ENCODE data around the gene MYADML2.

The MYADML2 gene

DNA sequence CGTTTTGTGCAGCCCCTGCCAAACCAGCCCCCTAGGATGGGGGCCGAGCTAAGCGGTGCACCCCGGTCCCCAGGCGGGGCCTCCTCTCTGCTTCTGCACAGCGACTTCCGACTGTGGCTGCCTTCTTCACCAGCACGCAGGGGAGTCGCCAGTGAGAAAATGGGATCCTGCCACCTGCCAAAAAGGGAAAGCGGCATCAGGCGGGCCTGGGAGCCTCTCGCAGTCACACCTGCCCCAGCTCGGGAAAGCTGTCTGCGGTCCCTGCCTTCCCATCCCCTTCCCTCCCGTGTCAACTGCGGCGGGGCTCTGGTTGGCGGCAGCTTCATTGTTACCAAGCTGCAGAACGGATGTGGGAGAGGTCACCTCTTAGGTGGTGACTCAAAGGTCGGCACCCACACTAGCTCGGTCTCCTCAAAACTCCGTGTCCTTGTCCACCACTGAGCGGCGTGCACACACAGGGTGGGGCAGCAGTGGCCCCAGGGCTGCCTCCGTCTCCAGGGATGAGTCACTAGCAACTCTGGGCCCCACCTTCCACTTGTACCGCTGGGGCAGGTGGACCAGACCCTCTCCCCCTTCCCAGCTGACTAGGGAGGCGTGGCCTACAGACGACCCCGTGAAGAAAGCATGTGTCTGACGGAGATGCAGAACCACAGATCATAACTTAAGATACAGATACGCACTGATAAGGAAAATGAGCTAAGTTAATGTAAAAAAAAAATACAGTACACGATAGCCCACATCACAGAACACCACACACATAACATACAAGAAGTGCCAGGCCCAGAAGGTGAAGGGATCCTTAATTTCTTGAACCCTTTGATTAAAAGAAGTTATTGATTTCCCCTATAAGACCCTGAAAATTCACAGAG is 34.4 kb downstream of the MYADML2 start:
- no peak for DNase-seq (ENCODE audit: low read depth in 4 of 4, low spot score in 1 of 4)

DNA sequence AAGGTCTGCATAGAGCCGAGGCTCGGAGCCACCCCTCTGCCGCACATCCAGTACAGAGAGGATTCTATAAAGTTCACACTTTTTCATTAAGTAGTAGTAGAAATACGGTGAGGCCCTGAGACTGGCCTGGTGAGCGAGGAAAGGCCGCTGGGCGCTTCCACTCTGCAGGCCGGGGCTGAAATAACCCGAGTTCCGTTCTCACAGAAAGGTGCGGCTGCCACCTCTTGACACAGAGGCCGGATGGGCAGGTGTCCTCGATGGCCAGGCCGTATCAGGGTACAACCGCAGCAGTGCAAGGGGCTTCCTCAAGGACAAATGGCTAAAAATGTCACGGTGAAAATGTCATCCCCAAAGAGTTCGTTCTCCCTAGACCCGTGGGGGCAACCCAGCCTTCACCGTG is 35.1 kb downstream of the MYADML2 start:
- no peak for DNase-seq (ENCODE audit: low read depth in 4 of 4, low spot score in 1 of 4)

DNA sequence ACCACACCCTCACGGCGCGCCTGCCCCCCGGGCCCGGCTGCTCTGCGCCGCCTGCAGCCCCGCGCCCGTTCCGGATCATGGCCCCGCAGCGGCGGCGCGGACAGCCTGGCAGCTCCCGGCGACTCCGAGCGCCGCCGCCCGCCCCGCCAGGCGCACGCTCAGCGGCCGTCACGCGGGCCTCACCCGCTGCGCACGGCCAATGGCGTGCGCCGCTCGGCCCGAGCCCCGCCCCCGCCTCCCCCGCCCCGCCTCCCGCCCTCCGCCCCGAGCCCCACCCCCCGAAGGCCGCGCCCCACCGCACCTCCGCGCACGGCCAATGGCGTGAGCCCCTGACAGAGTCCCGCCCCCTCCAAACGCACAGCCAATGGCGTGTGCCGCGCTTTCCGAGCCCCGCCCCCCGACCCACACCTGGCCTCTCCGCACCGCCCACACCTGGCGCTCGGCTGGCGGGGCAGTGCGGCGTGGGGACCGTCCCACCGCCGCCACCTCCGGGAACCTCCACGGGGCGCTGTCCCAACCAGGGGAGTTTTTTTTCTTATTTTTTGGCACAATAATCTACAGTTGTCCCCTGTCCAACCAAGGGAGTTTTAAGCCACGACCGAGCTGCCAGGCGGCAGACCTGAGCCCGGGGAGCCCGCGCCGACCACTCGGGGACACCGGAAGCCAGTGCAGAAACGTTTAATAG is 35.6 kb downstream of the MYADML2 start, which contains the start of gene PCYT2:
TSS of gene PCYT2 (minus strand) at position 123 of the 685 bp plus-strand sequence. CDS start at position 79, 44 bp downstream.
- peak; percentile 75 to 92 (median 83) for DNase-seq (ENCODE audit: low read depth in 4 of 4, low spot score in 1 of 4)

DNA sequence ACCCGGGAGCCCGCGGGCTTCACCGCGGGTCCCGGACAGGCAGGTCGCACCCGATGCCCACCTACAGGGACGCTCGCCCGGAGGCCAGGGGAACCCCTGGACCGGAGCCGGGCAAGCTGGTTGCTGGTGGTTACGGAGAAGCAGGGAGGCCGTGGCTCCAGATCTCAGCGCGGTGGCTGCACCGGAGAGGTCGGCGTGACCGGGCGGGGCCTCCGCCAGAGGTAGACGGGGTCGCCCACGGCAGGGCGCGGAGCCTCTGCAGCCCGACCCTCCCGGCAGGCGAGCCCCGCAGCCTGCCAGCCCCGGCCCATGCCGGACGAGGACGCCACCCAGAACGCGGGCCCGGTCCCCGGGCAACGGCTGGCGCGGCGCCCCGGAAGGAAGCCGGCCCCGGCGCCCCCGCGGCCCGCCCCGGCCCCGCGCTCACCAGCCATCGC is 36.2 kb downstream of the MYADML2 start:
- DNase-seq (ENCODE audit: low read depth in 4 of 4, low spot score in 1 of 4): no peak

DNA sequence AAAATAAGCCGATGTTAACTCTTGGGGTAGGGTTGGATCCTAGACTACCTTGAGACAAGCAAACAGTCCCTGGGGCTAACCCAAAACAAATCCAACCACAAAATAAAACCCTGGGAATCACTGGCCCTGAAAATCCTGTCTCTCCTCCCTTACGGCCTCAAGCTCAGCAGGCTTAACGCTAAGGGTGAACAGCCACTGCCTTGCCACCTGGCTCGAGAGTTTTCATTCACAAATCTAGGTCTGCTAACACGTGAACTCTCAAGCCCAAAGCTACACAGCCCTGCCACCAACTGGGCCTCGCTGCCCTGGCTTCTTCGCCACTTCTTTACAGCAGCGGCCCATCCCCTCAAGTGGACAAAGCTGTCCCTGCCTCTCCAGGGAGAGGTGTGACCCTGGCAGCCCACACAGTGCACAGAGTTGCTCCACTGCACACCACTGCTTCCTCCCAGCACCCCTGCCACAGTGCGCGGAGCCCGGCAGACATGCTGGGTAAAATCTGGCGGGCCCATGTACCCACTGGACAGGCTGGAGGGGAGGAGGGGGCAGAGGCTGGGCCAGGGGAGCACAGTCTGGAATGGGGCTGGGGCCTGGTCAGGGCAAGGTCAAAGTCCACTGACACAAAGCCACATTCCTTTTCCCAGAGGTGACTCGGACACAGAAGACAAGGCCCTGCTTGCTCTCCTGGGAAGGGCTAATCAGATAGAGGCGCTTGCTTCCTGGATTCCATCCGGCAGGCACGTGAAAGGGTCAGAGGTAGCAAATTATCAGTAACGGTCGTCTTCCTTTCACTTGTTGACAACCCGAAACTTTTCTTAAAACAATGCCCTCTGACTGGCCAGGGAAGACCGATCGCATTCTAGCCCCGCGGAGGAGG is 36.8 kb downstream of the MYADML2 start:
- no peak for DNase-seq (ENCODE audit: low read depth in 4 of 4, low spot score in 1 of 4)

DNA sequence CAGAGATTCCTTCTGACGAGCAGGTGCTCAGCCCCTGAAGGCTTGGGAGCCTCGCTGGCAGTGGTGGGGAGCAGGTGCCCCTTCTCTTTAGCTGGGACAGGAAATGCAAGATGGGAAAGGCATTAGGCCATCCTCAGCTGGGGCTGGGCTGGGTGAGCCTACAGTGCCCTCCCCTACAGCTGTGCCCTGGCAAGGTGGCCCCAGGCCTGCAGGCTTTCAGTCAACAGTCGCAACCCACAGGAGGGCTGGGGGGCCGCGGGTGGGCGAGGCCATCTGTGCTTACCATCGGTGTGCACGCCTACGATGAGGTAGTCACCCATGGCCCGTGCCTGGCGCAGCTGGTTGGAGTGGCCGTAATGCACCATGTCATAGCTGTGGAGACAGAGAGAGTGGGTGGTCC is 37.8 kb downstream of the MYADML2 start:
- no peak for DNase-seq (ENCODE audit: low read depth in 4 of 4, low spot score in 1 of 4)

DNA sequence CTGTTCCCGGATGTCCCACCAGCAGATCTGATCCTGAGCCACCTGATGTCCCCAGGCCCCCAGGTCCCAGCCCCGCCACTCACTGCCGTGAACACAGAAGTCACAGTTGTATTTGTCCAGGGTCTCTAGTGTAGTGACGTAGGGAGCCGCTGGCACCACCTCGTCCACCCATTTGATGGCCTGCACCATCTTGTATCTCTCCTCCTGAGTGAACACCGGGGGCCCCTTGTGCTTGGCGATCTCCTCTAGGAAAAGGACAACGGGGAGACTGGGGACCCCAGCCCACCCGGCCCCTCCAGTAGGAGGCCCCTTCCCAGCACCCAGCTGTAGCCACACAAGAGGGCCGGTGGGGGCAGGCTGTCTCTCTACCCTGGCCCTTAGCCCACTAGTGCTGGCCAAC is 38.2 kb downstream of the MYADML2 start:
- DNase-seq (ENCODE audit: low read depth in 4 of 4, low spot score in 1 of 4): no peak

DNA sequence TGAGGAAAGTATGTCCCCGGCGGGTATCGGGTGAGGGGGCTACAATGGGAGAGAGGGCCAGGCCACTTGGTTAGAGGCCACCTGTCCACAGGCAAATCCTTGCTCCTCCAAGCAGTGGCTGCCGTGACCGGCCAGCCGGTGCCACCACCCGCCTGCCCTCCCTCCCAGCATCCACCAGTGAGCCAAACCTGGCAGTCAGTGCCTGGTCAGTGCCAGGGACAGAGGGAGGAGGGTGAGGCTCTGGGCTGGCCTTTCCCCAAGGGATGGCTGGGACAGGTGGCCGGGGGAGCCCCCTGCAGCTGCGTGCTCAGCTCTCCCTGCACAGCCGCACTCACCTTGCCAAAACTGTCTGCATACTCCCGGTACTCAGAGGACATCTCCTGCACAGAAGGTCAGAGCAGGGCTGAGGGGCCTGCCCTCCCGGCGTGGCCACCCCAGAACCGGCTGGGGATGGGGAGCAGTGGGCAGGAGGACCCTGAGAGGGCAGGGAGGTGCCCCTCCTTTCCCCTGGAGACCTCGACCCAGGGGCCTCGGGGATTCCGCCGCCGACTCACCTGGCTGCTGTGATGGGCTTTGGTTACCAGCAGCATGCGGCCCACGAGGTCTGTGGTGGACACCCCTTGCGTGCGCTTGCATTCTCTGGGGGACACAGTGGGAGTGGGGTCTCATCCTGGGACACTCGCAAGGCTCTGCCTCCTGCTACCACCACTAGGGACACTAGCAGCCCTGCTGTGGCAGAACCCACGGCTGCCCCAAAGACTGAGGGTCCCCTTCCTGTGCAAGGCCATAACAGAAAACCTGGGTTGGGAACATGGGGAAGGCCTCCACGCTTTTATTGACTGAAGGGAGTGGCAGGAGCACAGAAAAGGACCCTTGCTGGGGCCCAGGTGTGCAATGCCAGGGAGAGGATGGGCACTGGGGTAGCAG is 39.6 kb downstream of the MYADML2 start:
- no peak for DNase-seq (ENCODE audit: low read depth in 4 of 4, low spot score in 1 of 4)

DNA sequence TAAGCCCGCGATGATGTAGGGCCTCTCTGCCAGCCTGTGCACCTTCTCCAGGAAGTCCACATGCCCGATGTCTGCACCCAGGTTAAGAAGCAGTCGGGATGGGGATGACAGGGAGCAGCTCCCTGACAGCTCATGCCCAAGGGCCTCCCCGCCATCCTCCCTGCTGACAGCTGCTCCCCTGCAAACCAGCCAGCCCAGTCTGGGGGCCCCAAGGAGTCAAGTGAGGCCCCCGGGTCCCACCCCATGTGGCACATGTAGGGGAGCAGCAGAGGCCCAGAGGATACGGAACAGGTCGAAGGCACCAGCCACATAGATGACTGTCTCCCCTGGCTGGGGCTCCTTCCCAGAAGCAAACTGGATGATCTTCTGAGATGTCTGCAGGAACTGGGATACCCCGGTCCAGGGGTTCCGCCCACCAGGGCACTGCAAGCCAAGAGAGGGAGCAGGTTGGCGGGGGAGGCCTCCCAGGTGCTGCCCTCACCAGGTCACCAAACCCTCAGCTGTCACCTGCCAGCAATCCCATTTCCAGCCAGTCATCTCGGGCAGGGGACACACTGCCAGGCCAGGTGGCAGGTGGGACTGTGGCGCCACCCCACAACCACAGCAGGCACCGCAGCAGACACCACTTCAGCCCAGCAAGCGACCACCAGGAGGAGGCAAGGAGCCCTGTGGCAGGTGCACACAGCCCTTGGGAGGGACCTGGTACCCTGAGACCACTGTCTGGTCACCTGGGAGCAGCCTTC is 40.4 kb downstream of the MYADML2 start:
- DNase-seq (ENCODE audit: low read depth in 4 of 4, low spot score in 1 of 4): no peak

DNA sequence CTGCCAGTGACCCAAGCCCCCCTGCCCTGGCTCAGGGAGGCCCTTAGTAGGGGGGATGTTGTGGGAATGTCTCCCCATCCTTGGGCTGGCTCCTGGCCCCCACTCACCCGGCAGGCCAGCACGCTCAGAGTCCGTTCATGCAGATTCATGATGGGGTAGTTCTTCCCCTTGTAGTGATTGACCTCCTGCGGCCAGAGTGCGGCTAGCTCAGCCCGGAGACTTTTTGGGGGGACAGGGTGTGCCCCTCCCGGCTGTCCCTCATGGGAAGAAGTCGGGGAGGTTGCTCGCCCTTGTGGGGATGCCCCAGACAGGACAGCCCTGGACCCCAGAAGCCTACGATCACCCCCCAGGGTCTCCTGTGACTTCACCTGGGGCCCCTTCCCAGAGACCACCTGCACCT is 41.0 kb downstream of the MYADML2 start:
- DNase-seq (ENCODE audit: low read depth in 4 of 4, low spot score in 1 of 4): no peak

DNA sequence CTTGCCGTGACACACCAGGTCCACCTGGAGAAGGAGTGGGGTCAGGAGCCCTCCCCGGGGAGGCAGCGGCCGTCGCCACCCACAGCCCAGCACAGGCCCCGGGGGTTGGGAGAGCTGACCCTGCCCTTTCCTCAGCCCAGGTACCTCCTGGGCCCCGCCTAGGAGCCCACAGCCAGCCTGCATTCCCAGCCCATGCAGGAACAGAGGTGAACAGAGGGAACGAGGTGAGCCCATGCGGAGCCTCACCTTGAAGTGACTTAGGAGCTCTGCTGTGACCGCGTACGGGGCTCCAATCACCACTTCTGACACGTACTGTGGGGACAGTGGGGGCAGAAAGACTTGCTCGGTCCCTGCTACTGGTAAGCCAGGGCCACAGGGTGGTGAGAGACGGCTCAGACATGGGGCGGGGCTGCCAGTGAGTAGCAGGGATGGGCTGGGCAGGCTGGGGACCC is 41.6 kb downstream of the MYADML2 start:
- DNase-seq (ENCODE audit: low read depth in 4 of 4, low spot score in 1 of 4): no peak

DNA sequence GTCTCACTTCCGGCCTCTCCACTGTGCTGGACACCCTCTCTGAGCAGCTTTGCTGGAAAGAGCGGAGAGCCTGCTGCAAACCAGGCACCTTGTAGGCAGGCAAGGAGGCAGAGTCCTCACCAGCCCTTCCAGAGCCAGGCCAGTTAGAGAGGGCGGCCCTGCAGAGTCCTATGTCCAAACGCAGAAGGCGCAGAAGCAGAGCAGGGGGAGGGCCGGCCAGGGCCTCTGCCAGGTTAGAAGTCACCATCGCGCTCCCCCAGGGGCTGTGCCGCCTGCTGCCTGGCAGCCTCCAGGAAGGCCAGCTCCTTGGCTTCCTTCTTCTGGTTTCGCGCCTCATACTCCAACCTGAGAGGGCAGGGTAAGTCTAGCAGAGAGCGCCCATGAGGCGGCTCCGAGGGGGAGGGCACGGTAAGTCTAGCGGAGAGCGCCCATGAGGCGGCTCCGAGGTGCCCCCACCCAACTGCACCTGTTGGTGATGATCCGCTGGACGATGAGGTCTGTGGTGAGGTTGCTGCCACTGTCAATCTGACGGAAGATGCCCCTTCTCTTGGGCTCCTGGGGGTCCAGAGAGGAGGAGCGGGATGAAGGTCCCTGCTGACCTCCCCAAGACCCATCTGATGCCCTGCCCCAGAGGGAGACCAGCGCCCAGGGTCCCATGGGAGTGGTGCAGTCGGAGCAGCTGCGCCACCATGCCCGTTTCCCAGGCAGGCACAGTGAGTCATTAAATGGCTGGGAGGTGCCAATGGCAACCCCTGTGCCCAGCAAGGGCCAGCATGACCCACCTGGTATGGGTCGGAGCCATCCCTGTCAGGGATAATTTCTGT is 42.2 kb downstream of the MYADML2 start:
- no peak for DNase-seq (ENCODE audit: low read depth in 4 of 4, low spot score in 1 of 4)

DNA sequence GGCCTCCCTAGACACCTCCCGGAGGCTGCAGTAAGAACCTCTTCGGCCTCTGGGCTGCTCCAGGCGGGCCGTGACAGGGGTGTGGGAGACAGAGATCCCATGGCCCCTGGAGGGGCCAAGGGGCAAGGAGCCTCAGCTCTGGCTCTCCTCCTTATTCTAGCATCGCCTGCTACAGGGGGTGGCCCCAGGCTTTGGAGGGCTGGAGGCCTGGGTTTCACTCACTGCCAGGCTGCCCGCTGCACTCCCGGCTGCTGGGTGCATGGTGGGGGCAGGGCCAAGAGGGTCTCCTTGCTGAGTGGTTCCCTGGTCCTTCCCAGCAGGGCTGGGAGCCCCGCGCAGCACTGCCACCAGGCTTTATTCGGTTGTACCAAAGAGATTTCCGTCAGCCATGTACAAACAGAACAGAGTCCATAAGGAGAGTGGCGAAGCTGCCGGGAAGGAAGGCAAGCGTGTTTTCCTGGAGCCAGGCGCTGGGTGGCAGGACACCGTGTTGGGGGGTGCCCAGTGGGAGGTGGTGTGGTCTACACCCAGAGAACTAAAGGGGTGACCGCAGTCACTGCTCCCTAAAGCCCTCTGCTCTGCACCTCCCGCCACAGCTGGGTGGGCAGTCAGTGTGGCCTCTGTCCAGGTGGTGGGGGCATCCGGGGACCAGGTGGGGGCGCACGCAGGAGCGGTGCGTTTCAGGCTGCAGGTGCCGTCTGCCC is 43.0 kb downstream of the MYADML2 start:
- DNase-seq (ENCODE audit: low read depth in 4 of 4, low spot score in 1 of 4): no peak

DNA sequence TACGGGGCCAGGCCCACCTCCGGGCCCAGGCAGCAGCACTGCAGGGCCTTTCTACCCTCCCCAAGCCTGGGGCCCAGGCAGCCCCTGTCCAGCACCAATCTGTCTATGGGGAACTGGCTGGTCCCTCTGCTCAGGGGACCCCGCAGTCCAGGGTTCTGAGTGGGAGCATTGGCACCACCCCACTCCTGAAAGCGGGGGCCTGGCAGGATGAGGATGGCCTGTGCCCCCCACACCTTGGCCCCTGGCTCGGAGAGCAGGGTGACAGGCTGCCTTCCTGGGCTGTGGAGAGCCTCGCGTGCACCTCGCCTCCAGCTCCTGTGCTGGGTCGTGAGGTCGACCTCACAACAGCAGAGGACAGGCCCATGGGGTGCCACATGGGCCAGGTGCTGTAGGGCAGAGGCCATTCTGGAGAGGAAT is 43.6 kb downstream of the MYADML2 start:
- DNase-seq (ENCODE audit: low read depth in 4 of 4, low spot score in 1 of 4): no peak

DNA sequence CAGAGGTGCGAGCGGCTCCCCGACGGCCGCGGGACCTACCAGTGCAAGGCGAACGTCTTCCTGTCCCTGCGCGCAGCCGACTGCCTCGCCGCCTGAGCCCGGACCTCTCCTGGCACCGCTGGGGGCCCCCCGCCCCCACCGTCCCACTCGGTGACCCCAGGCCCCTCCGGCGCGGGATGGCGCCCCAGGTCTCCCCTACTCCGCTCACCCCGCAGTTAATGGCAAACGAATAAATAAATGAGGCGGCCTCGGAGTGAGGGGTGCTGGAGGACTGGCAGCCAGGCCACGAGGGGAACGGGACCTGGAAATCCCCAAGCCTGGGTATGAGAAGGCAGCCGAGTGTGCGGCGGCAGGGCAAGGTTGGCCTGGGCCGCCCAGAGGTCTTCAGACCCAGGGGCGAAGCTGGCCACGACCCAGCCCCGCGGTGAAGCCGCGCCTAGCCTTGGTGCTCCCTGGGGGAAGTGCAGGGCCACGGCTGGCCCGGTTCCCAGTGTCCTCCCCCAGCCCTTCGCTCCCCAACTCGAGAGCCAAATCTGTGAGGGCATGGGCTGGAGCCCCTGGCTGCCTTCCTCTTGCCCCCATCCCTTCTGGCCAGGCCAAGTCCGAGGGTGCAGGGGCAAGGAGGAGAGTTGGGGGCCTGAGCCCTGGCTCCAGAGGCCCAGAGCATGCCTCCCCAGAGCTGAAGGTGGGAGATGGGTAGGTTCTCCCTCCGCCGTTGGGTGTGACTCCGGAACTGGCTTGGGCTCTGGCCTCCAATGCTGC is 44.2 kb downstream of the MYADML2 start:
- DNase-seq (ENCODE audit: low read depth in 4 of 4, low spot score in 1 of 4): no peak

DNA sequence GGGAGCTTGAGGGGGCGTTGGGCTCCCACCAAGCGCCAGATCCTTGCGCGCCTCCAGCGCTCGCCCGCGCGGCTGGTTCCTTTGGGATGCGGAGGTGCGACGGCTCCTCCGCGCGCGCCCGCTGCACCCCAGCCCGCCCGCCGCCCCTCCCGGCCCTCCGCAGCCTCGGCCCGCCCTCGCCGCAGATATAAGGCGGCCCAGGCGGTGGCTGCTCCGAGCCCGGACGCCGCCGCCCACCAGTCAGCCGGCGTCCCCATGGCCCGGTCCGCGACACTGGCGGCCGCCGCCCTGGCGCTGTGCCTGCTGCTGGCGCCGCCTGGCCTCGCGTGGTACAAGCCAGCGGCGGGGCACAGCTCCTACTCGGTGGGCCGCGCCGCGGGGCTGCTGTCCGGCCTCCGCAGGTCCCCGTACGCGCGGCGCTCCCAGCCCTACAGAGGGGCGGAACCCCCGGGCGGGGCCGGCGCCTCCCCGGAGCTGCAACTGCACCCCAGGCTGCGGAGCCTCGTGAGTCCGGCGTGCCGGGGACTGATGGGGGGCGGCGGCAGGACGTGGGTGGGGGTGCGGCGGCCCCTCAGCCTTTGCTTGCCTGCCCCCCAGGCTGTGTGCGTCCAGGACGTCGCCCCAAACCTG is 44.9 kb downstream of the MYADML2 start, which contains the start of gene NPB:
TSS of gene NPB (plus strand) at position 216 of the 630 bp plus-strand sequence. CDS start at position 256, 40 bp downstream.
- DNase-seq (ENCODE audit: low read depth in 4 of 4, low spot score in 1 of 4): no peak
